T-helper 2 cell treated with Interferon-gamma antibody and Interleukin-4, amounts not matched to agents 5 μg/mL and 100 μg/mL, for 36 hours (primary cell): ENCODE measurements around the gene SH3YL1.

Experiments
- DNase-seq: peaks from one replicate; pipeline ENCODE4 v3.0.0; 2021; ENCODE audit warnings: low spot score
- H3K27ac Mint-ChIP-seq: one replicate; pipeline ENCODE4 v1.8.0; 2021; ENCODE audit warnings: mild to moderate bottlenecking, mixed read lengths
- H3K27me3 Mint-ChIP-seq: one replicate; pipeline ENCODE4 v1.8.0; 2021; ENCODE audit warnings: low read depth, mixed read lengths
- H3K36me3 Mint-ChIP-seq: one replicate; pipeline ENCODE4 v1.8.0; 2021; ENCODE audit warnings: low read depth, mixed read lengths
- H3K4me1 Mint-ChIP-seq: one replicate; pipeline ENCODE4 v1.8.0; 2021; ENCODE audit warnings: low read depth, mixed read lengths
- H3K4me3 Mint-ChIP-seq: one replicate; pipeline ENCODE4 v1.8.0; 2022; ENCODE audit warnings: mild to moderate bottlenecking, moderate library complexity, mixed read lengths
- H3K9me3 Mint-ChIP-seq: one replicate; pipeline ENCODE4 v1.8.0; 2021; ENCODE audit warnings: mixed read lengths

SH3YL1 gene

DNA sequence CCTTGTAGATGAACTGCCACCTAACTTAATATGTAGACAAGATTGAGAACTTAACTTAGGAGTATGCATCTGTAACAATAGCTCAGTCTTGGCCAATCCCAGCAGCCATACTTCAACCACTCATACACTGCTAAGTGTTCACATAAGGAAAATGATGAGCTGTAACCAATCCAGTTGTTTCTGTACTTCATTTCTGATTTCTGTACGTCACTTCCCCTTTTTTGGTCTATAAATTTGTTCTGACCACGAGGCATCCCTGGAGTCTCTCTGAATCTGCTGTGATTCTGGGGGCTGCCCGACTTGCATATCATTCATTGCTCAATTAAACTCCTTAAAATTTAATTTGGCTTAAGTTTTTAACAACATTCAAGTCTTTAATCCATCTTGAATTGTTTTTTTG, 6.4 kb downstream of the SH3YL1 start:
- Mint-ChIP-seq H3K27me3 (no peaks in the 10 kb centered on the region), H3K4me1 (peaks cover 7% of the 10 kb centered on the region), H3K36me3 (peaks cover 5% of the 10 kb centered on the region), H3K4me3 (no peak overlapping the region), H3K27ac (no peak overlapping the region), H3K9me3 (peaks cover 15% of the 10 kb centered on the region)
- no peak for DNase-seq

DNA sequence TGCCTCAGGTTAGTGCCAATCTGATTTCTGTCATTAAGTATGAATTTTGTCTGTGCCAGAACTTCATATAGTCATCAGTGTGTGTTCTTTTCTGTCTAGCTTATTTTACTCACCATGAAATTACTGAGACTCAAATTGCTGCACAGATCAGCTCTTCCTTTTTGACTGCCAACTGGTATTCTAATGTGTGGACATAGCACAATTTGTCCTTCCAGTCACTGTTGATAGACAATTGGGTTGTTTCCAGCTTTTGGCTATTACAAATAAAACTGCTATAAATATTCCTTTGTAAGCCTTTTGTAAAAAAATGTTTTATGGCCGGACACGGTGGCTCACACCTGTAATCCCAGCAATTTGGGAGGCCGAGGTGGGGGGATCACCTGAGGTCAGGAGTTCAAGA, 7.7 kb downstream of the SH3YL1 start:
- H3K27ac Mint-ChIP-seq, result no peak overlapping the region
- DNase-seq, result no peak
- no peaks in the 10 kb centered on the region for H3K27me3 Mint-ChIP-seq
- H3K4me1 Mint-ChIP-seq, result peaks cover 6% of the 10 kb centered on the region
- H3K36me3 Mint-ChIP-seq, result peaks cover 5% of the 10 kb centered on the region
- H3K9me3 Mint-ChIP-seq, result peaks cover 15% of the 10 kb centered on the region
- H3K4me3 Mint-ChIP-seq, result no peak overlapping the region

DNA sequence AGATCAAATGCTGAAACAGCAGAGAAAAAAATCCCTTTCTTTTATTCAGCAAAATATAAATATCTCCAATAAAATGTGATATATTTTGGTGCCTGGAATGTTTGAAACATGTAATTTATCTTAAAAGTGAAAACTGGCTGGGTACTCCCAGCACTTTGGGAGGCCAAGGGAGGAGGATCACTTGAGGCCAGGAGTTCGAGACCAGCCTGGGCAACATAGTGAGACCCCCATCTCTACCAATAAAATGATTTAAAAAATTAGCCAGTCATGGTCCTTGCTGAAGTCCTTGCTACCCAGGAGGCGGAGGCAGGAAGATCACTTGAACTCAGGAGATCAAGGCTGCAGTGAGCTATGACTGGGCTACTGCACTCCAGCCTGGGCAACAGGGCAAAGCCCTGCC, 8.6 kb downstream of the SH3YL1 start:
- peaks cover 15% of the 10 kb centered on the region for H3K9me3 Mint-ChIP-seq
- H3K4me3 Mint-ChIP-seq, result no peak overlapping the region
- no peaks in the 10 kb centered on the region for H3K27me3 Mint-ChIP-seq
- H3K36me3 Mint-ChIP-seq, result peaks cover 5% of the 10 kb centered on the region
- H3K27ac Mint-ChIP-seq, result no peak overlapping the region
- no peak for DNase-seq
- no peaks in the 10 kb centered on the region for H3K4me1 Mint-ChIP-seq

- no peak for DNase-seq
- Mint-ChIP-seq H3K9me3 (peaks cover 15% of the 10 kb centered on the region), H3K4me3 (no peak overlapping the region), H3K4me1 (no peaks in the 10 kb centered on the region), H3K36me3 (peaks cover 5% of the 10 kb centered on the region), H3K27me3 (no peaks in the 10 kb centered on the region), H3K27ac (no peak overlapping the region)
Measured at GRCh38 chr2:254241-254640, 9.6 kb downstream of the SH3YL1 start.

- peaks cover 6% of the 10 kb centered on the region for H3K9me3 Mint-ChIP-seq
- DNase-seq, result no peak
- no peak overlapping the region for H3K27ac Mint-ChIP-seq
- no peaks in the 10 kb centered on the region for H3K27me3 Mint-ChIP-seq
- H3K4me1 Mint-ChIP-seq, result no peaks in the 10 kb centered on the region
- H3K36me3 Mint-ChIP-seq, result peaks cover 4% of the 10 kb centered on the region
- no peak overlapping the region for H3K4me3 Mint-ChIP-seq
Measured at GRCh38 chr2:253202-253638, 10.6 kb downstream of the SH3YL1 start.

- Mint-ChIP-seq H3K27me3 (no peaks in the 10 kb centered on the region), H3K4me3 (no peak overlapping the region), H3K27ac (no peak overlapping the region), H3K9me3 (no peaks in the 10 kb centered on the region), H3K36me3 (peaks cover 2% of the 10 kb centered on the region), H3K4me1 (no peaks in the 10 kb centered on the region)
- no peak for DNase-seq
Measured at GRCh38 chr2:252001-252602, 11.7 kb downstream of the SH3YL1 start.

DNA sequence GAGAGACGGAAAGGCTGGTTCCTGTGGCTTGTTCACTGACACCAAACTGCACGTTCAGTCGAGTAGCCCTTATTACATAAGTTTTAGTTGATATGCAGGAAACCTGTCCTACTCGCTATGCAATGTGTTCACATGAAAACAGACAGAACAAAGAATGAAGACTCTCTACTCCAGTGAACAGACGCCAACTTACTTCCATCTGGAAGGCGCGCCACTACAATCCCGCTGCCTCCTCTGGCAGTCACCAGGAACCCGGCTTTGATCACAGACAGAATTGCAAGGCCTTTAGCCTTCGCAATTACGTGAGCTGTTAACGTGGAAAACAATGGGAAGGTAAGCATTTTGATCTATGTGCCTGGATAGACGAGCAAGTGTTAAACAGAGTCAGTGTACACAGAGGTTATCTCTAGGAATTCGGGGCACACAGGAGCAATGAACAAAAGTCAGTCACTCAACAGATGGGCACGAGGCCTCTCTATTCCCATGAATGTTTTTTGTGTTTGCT, 14.2 kb downstream of the SH3YL1 start:
- Mint-ChIP-seq H3K4me1 (peaks cover 3% of the 10 kb centered on the region), H3K27ac (no peak overlapping the region), H3K27me3 (no peaks in the 10 kb centered on the region), H3K36me3 (peaks cover 5% of the 10 kb centered on the region), H3K9me3 (no peaks in the 10 kb centered on the region), H3K4me3 (no peak overlapping the region)
- no peak for DNase-seq

GRCh38 chr2:248724-249123, 15.1 kb downstream of the SH3YL1 start:
- Mint-ChIP-seq H3K27me3 (no peaks in the 10 kb centered on the region), H3K36me3 (peaks cover 7% of the 10 kb centered on the region), H3K27ac (no peak overlapping the region), H3K4me1 (peaks cover 3% of the 10 kb centered on the region), H3K4me3 (no peak overlapping the region), H3K9me3 (no peaks in the 10 kb centered on the region)
- DNase-seq, result no peak

GRCh38 chr2:246489-247144, 17.2 kb downstream of the SH3YL1 start:
- peaks cover 20% of the 10 kb centered on the region for H3K36me3 Mint-ChIP-seq
- H3K27me3 Mint-ChIP-seq, result no peaks in the 10 kb centered on the region
- no peak overlapping the region for H3K4me3 Mint-ChIP-seq
- DNase-seq, result no peak
- H3K27ac Mint-ChIP-seq, result no peak overlapping the region
- peaks cover 5% of the 10 kb centered on the region for H3K9me3 Mint-ChIP-seq
- peaks cover 3% of the 10 kb centered on the region for H3K4me1 Mint-ChIP-seq

- peaks cover 3% of the 10 kb centered on the region for H3K4me1 Mint-ChIP-seq
- H3K27me3 Mint-ChIP-seq, result no peaks in the 10 kb centered on the region
- DNase-seq, result no peak
- peaks cover 27% of the 10 kb centered on the region for H3K36me3 Mint-ChIP-seq
- H3K27ac Mint-ChIP-seq, result peak overlapping the region; percentile 59
- H3K9me3 Mint-ChIP-seq, result peaks cover 9% of the 10 kb centered on the region
- H3K4me3 Mint-ChIP-seq, result no peak overlapping the region
Measured at GRCh38 chr2:244547-244946, 19.3 kb downstream of the SH3YL1 start.

GRCh38 chr2:238869-239268, 25.0 kb downstream of the SH3YL1 start:
- no peak overlapping the region for H3K4me3 Mint-ChIP-seq
- H3K27ac Mint-ChIP-seq, result no peak overlapping the region
- DNase-seq, result no peak
- H3K27me3 Mint-ChIP-seq, result no peaks in the 10 kb centered on the region
- peaks cover 5% of the 10 kb centered on the region for H3K4me1 Mint-ChIP-seq
- H3K9me3 Mint-ChIP-seq, result peaks cover 12% of the 10 kb centered on the region
- H3K36me3 Mint-ChIP-seq, result peaks cover 29% of the 10 kb centered on the region

GRCh38 chr2:238431-238830, 25.4 kb downstream of the SH3YL1 start:
- peaks cover 31% of the 10 kb centered on the region for H3K36me3 Mint-ChIP-seq
- H3K4me3 Mint-ChIP-seq, result no peak overlapping the region
- H3K9me3 Mint-ChIP-seq, result peaks cover 14% of the 10 kb centered on the region
- no peak for DNase-seq
- H3K4me1 Mint-ChIP-seq, result peaks cover 5% of the 10 kb centered on the region
- H3K27me3 Mint-ChIP-seq, result no peaks in the 10 kb centered on the region
- no peak overlapping the region for H3K27ac Mint-ChIP-seq

DNA sequence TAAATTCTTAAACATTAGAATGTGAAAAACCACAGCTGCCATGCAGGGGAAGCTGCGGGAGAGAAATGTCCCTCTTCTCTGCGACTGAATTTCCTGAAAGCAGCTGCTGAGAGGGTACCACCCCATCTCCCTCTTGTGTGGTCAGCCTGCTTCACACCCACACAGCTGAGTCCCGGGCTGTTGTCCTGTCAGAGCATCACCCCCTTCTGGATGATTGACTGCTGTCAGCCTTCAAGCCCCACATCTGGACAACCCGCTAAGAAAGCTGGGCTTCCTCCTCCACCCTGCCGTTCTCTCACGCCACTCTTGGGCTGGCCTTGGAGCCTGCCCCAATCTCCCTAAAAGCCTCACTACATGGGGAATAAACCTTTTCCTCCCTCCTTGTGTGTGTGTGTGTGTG, 26.0 kb downstream of the SH3YL1 start:
- DNase-seq, result no peak
- no peaks in the 10 kb centered on the region for H3K27me3 Mint-ChIP-seq
- H3K27ac Mint-ChIP-seq, result no peak overlapping the region
- H3K4me3 Mint-ChIP-seq, result no peak overlapping the region
- peaks cover 14% of the 10 kb centered on the region for H3K9me3 Mint-ChIP-seq
- H3K36me3 Mint-ChIP-seq, result peaks cover 30% of the 10 kb centered on the region
- H3K4me1 Mint-ChIP-seq, result peaks cover 5% of the 10 kb centered on the region

DNA sequence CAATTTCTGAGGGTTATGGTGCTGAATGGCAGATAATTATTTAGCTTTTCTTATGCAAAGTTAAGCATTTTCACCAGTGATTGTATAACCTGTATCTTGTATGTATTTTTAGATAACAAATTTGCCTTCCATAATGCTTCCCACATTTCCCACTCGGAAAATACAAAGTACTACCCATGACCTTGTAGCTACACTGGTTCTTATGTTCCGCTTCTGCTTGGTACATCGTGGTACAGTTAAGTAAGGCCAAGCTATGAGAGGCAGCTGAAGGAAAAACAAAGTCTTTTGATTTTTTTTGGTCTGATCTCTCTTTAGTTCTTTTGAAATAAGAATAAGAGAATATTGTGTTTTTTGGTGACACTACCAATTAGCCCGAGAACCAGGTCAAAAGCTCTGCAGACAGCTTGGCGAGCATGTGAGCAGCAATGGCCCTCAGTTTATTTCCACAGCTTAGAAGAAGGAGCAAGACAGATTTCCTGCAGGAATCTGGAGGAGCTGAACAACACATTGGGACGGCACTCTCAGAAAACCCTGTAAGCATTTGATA, 26.8 kb downstream of the SH3YL1 start:
- H3K4me3 Mint-ChIP-seq, result no peak overlapping the region
- H3K36me3 Mint-ChIP-seq, result peaks cover 25% of the 10 kb centered on the region
- peaks cover 9% of the 10 kb centered on the region for H3K9me3 Mint-ChIP-seq
- no peak overlapping the region for H3K27ac Mint-ChIP-seq
- H3K4me1 Mint-ChIP-seq, result peaks cover 5% of the 10 kb centered on the region
- H3K27me3 Mint-ChIP-seq, result no peaks in the 10 kb centered on the region
- no peak for DNase-seq
